ENCODE data around the gene PTPRM. TPM values are rescaled to one million over a fixed set of nuclear protein-coding genes. Genes with fewer than 3 reads are reported as not detected.

PTPRM gene
- total and polyA plus RNA-seq, 3 donors from 2014 or later = 76.4 to 101 (median 94.6) TPM

- H3K4me1 ChIP-seq = no peaks in the 10 kb centered on the region
- TF ChIP-seq POLR2A (IDR thresholded peaks at IDR 0.05) (no peak), CTCF (IDR thresholded peaks at IDR 0.05) (no peak)
- no peak for DNase-seq
- 93 to 99% methylated on average over 4 of the region's 4 CpGs for WGBS, 2 donors
- intact Hi-C loops (cut with DNase I; ENCODE audit: low total_unique reads) = no loop called here
- no peaks in the 10 kb centered on the region for H3K9me3 ChIP-seq
- no peak overlapping the region for H3K4me3 ChIP-seq
- H3K27me3 ChIP-seq = no peaks in the 10 kb centered on the region
- H3K36me3 ChIP-seq (ENCODE audit: low read depth, missing control alignments) = no peaks in the 10 kb centered on the region
- H3K27ac ChIP-seq = no peak overlapping the region
Observed at GRCh38 chr18:8030201-8030600, 463.1 kb downstream of the PTPRM start.

DNA sequence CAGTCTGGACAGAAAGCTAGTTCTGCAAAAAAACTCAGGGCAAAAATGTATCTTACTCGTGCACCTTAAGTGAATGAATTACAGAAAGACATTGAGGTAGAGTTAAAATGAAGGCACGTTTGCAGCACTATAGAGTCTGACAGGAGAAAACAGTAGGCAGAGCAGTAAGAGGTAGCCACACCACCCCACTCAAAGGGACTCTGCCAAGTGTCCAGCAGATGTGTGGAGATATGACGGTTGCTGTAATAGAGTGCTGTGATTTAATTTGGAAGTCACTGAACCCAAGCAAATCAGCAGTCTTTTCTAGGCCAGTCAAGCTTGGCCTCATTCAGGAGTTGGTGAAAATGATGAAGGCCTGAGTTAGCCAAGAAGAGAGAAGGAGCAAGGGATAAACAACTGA is 464.4 kb downstream of the PTPRM start:
- intact Hi-C loops (cut with DNase I; ENCODE audit: low total_unique reads) = no loop called here
- no peak for TF ChIP-seq CTCF (IDR thresholded peaks at IDR 0.05)
- no peak for TF ChIP-seq POLR2A (IDR thresholded peaks at IDR 0.05)

GRCh38 chr18:8034674-8035073 is 467.6 kb downstream of the PTPRM start:
- Histone ChIP-seq H3K4me3 (no peak overlapping the region), H3K4me1 (no peaks in the 10 kb centered on the region), H3K27ac (no peak overlapping the region), H3K9me3 (no peaks in the 10 kb centered on the region), H3K27me3 (no peaks in the 10 kb centered on the region), H3K36me3 (ENCODE audit: low read depth, missing control alignments) (no peaks in the 10 kb centered on the region)
- intact Hi-C loops (cut with DNase I; ENCODE audit: low total_unique reads) = no loop called here
- TF ChIP-seq POLR2A (IDR thresholded peaks at IDR 0.05) (no peak), CTCF (IDR thresholded peaks at IDR 0.05) (no peak)
- DNase-seq = no peak
- WGBS, 2 donors = 95 to 100% methylated on average over 1 of the region's 1 CpG

More for the DNA sequence above, 464.4 kb downstream of the PTPRM start:
- H3K27me3 ChIP-seq = no peaks in the 10 kb centered on the region
- no peak for DNase-seq
- no peak overlapping the region for H3K27ac ChIP-seq
- no peaks in the 10 kb centered on the region for H3K36me3 ChIP-seq (ENCODE audit: low read depth, missing control alignments)
- H3K9me3 ChIP-seq = no peaks in the 10 kb centered on the region
- WGBS, 2 donors = 81 to 85% methylated on average over 3 of the region's 3 CpGs
- H3K4me3 ChIP-seq = no peak overlapping the region
- H3K4me1 ChIP-seq = no peaks in the 10 kb centered on the region

GRCh38 chr18:8036551-8036950 is 469.4 kb downstream of the PTPRM start:
- no peaks in the 10 kb centered on the region for H3K4me1 ChIP-seq
- no peaks in the 10 kb centered on the region for H3K36me3 ChIP-seq (ENCODE audit: low read depth, missing control alignments)
- no peak for TF ChIP-seq CTCF (IDR thresholded peaks at IDR 0.05)
- no peak for TF ChIP-seq POLR2A (IDR thresholded peaks at IDR 0.05)
- intact Hi-C loops (cut with DNase I; ENCODE audit: low total_unique reads) = no loop called here
- H3K9me3 ChIP-seq = no peaks in the 10 kb centered on the region
- H3K27ac ChIP-seq = no peak overlapping the region
- DNase-seq = no peak
- no peaks in the 10 kb centered on the region for H3K27me3 ChIP-seq
- H3K4me3 ChIP-seq = no peak overlapping the region
- 79 to 81% methylated on average over 3 of the region's 3 CpGs for WGBS, 2 donors

- Histone ChIP-seq H3K9me3 (no peaks in the 10 kb centered on the region), H3K27me3 (no peaks in the 10 kb centered on the region), H3K4me3 (no peak overlapping the region), H3K27ac (no peak overlapping the region), H3K4me1 (no peaks in the 10 kb centered on the region), H3K36me3 (ENCODE audit: low read depth, missing control alignments) (no peaks in the 10 kb centered on the region)
- TF ChIP-seq CTCF (IDR thresholded peaks at IDR 0.05) (no peak), POLR2A (IDR thresholded peaks at IDR 0.05) (no peak)
- no peak for DNase-seq
- 52 to 53% methylated on average over 1 of the region's 1 CpG for WGBS, 2 donors
- intact Hi-C loops (cut with DNase I; ENCODE audit: low total_unique reads) = no loop called here
Observed at GRCh38 chr18:8037296-8037695, 470.2 kb downstream of the PTPRM start.
